Loucy (cell line): ENCODE data around the gene PACSIN2.
"Not testable (repeated sequence)": the region's sequence is repeated elsewhere in the genome, so short reads cannot be mapped to it uniquely, and the experiment has no call there.

Experiments used
- H2AFZ ChIP-seq: fragments of 200-600 bp; sonication (generic); 2 replicates; pipeline ENCODE4 v1.6.0; 2016; ENCODE audit warnings: antibody characterized with exemption, mild to moderate bottlenecking, low read length, moderate library complexity
- H3F3A ChIP-seq: fragments of 200-600 bp; 2 replicates; pipeline ENCODE4 v1.6.0; 2016; ENCODE audit warnings: antibody characterized with exemption, low read depth, mild to moderate bottlenecking
- H3K27me3 ChIP-seq: fragments of 200-600 bp; sonication (generic); 2 replicates; pipeline ENCODE4 v1.6.1; 2014; ENCODE audit warnings: low read length, mild to moderate bottlenecking; ENCODE audit not compliant: insufficient read depth, poor library complexity, severe bottlenecking
- H3K36me3 ChIP-seq: fragments of 200-600 bp; sonication (generic); 2 replicates; pipeline ENCODE4 v1.6.1; 2016; ENCODE audit warnings: low read length; ENCODE audit not compliant: insufficient read depth
- H3K4me1 ChIP-seq: fragments of 200-600 bp; sonication (generic); 2 replicates; pipeline ENCODE4 v1.5.1; 2014; ENCODE audit warnings: low read length, mild to moderate bottlenecking; ENCODE audit not compliant: insufficient read depth, poor library complexity, severe bottlenecking
- H3K4me2 ChIP-seq: fragments of 200-600 bp; sonication (generic); 2 replicates; pipeline ENCODE4 v1.6.0; 2014; ENCODE audit warnings: antibody characterized with exemption, low read length, low read depth, mild to moderate bottlenecking; ENCODE audit not compliant: poor library complexity, severe bottlenecking
- H3K4me3 ChIP-seq: fragments of 200-600 bp; sonication (generic); 2 replicates; pipeline ENCODE4 v1.5.1; 2014; ENCODE audit warnings: low read length, mild to moderate bottlenecking, mixed read lengths; ENCODE audit not compliant: poor library complexity, severe bottlenecking
- H3K79me2 ChIP-seq: fragments of 200-600 bp; sonication (generic); 2 replicates; pipeline ENCODE4 v1.6.1; 2014; ENCODE audit warnings: low read length; ENCODE audit not compliant: insufficient read depth
- H3K9ac ChIP-seq: fragments of 200-600 bp; sonication (generic); 2 replicates; pipeline ENCODE4 v1.6.0; 2014; ENCODE audit warnings: mild to moderate bottlenecking, low read depth, low read length, moderate library complexity; ENCODE audit not compliant: poor library complexity, severe bottlenecking
- H3K9me2 ChIP-seq: fragments of 200-600 bp; sonication (generic); replicated peaks from 2 replicates; pipeline ENCODE4 v1.6.1; 2016; ENCODE audit warnings: low read depth, low read length, mixed read lengths
- H3K9me3 ChIP-seq: fragments of 200-600 bp; sonication (generic); 2 replicates; pipeline ENCODE4 v1.6.1; 2014; ENCODE audit warnings: mild to moderate bottlenecking, antibody characterized with exemption, low read length, low read depth; ENCODE audit not compliant: insufficient read depth
- H4K20me1 ChIP-seq: fragments of 200-600 bp; sonication (generic); 2 replicates; pipeline ENCODE4 v1.6.0; 2014; ENCODE audit warnings: antibody characterized with exemption, low read length, mild to moderate bottlenecking; ENCODE audit not compliant: insufficient read depth, poor library complexity, severe bottlenecking
- CTCF ChIP-seq: fragments of 200-600 bp; sonication (generic); conservative IDR thresholded peaks from 2 replicates; pipeline ENCODE4 v1.5.1; 2014; ENCODE audit warnings: mild to moderate bottlenecking, antibody characterized with exemption, low read length
- EZH2phosphoT487 ChIP-seq: fragments of 200-600 bp; IDR thresholded peaks from 2 replicates; pipeline ENCODE4 v1.6.1; 2018; ENCODE audit warnings: antibody characterized with exemption, mild to moderate bottlenecking, moderate library complexity, borderline replicate concordance

Gene PACSIN2

GRCh38 chr22:42938976-42939375 lies 76.0 kb downstream of the PACSIN2 start:
- Histone ChIP-seq H3K4me3 (no peak overlapping the region), H3K9me2 (no peaks in the 10 kb centered on the region), H3K27me3 (no peaks in the 10 kb centered on the region), H3K9ac (no peak overlapping the region), H3K79me2 (peaks cover 86% of the 10 kb centered on the region; the same call in 1 of the 2 replicates), H3F3A (no peaks in the 10 kb centered on the region), H4K20me1 (peaks cover 27% of the 10 kb centered on the region), H3K9me3 (no peaks in the 10 kb centered on the region), H3K36me3 (peaks cover 6% of the 10 kb centered on the region; the same call in 1 of the 2 replicates), H2AFZ (no peak overlapping the region), H3K4me1 (peaks cover 19% of the 10 kb centered on the region), H3K4me2 (no peak overlapping the region)
- no peak for TF ChIP-seq EZH2phosphoT487
- TF ChIP-seq CTCF: no peak

- Histone ChIP-seq H3K4me3 (no peak overlapping the region), H3K27me3 (no peaks in the 10 kb centered on the region), H3K9me2 (no peaks in the 10 kb centered on the region), H3K9ac (no peak overlapping the region), H3K9me3 (no peaks in the 10 kb centered on the region), H3K4me2 (no peak overlapping the region), H3K36me3 (peaks cover 3% of the 10 kb centered on the region; the same call in 1 of the 2 replicates), H2AFZ (no peak overlapping the region), H3K79me2 (peaks cover 86% of the 10 kb centered on the region; the same call in 1 of the 2 replicates), H3F3A (no peaks in the 10 kb centered on the region), H4K20me1 (peaks cover 32% of the 10 kb centered on the region), H3K4me1 (peaks cover 19% of the 10 kb centered on the region)
- TF ChIP-seq EZH2phosphoT487 (no peak), CTCF (no peak)
These were observed 76.5 kb downstream of the PACSIN2 start for GRCh38 chr22:42938449-42938848.

- Histone ChIP-seq H3K9me2 (no peaks in the 10 kb centered on the region), H3F3A (no peaks in the 10 kb centered on the region), H2AFZ (no peak overlapping the region), H4K20me1 (peaks cover 36% of the 10 kb centered on the region), H3K36me3 (no peaks in the 10 kb centered on the region), H3K79me2 (peaks cover 92% of the 10 kb centered on the region; the same call in 1 of the 2 replicates), H3K9ac (no peak overlapping the region), H3K27me3 (no peaks in the 10 kb centered on the region), H3K4me1 (peaks cover 19% of the 10 kb centered on the region), H3K4me2 (no peak overlapping the region), H3K4me3 (no peak overlapping the region), H3K9me3 (no peaks in the 10 kb centered on the region)
- TF ChIP-seq CTCF: no peak
- no peak for TF ChIP-seq EZH2phosphoT487
These were observed 77.6 kb downstream of the PACSIN2 start for GRCh38 chr22:42937164-42937843.

- Histone ChIP-seq H3K4me1 (peaks cover 19% of the 10 kb centered on the region), H4K20me1 (peaks cover 42% of the 10 kb centered on the region), H3K79me2 (peaks cover 96% of the 10 kb centered on the region; the same call in 1 of the 2 replicates)
- H3K9me3 ChIP-seq, H3F3A ChIP-seq, H3K4me3 ChIP-seq, H3K27me3 ChIP-seq, H3K36me3 ChIP-seq, H3K9me2 ChIP-seq, H3K9ac ChIP-seq, H3K4me2 ChIP-seq, H2AFZ ChIP-seq: not testable (repeated sequence)
These were observed 78.3 kb downstream of the PACSIN2 start for GRCh38 chr22:42936680-42937079.
